ENCODE results near the gene FTCD.

The FTCD gene

GRCh38 chr21:46126309-46127238 lies 28.8 kb downstream of the FTCD start:
- FAIRE-seq = no peak
- no peak for DNase-seq (ENCODE audit: extremely low spot score, insufficient read length, low read depth)

DNA sequence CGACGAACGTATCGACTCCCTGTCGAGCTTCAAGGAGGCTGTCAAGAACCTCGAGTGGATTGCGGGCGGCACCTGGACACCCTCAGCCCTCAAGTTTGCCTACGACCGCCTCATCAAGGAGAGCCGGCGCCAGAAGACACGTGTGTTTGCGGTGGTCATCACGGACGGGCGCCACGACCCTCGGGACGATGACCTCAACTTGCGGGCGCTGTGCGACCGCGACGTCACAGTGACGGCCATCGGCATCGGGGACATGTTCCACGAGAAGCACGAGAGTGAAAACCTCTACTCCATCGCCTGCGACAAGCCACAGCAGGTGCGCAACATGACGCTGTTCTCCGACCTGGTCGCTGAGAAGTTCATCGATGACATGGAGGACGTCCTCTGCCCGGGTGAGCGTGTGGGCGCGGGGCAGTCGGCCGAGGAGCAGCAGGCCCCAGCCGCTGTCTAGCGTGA lies 29.5 kb downstream of the FTCD start:
- FAIRE-seq (no peak), DNase-seq (ENCODE audit: extremely low spot score, insufficient read length, low read depth) (no peak)

DNA sequence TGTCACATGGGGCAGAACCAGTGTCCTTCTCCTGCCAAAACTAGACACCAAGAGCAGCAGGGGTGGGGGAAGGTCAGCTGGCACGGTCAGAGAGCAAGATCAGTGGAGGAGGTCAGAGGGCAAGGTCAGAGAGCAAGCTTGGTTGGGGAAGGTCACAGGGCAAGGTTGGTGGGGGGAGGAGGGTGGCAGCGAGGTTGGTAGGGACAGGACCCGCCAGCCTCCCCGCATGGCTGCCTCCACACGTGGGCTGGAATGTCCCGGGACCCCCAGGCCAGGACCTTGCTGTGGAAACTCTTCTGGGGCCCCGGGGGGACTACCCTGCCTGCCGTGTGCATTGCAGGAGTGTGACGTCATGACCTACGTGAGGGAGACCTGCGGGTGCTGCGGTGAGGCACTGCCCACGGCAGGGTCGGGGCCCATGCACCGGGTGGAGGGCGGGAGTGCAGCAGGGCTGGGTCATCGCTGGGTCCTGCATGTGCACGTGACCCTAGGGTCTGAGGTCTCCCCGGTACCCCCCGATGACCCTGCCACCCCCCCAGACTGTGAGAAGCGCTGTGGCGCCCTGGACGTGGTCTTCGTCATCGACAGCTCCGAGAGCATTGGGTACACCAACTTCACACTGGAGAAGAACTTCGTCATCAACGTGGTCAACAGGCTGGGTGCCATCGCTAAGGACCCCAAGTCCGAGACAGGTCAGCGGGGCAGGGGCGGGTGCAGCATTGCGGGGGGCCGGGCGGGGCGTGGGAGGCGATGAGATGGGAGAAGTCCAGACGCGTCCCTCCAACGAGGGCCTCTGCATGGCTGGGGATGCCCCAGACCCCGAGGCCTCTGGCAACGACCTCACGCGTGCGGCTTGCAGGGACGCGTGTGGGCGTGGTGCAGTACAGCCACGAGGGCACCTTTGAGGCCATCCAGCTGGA lies 30.2 kb downstream of the FTCD start:
- FAIRE-seq (no peak), DNase-seq (ENCODE audit: extremely low spot score, insufficient read length, low read depth) (no peak)

DNA sequence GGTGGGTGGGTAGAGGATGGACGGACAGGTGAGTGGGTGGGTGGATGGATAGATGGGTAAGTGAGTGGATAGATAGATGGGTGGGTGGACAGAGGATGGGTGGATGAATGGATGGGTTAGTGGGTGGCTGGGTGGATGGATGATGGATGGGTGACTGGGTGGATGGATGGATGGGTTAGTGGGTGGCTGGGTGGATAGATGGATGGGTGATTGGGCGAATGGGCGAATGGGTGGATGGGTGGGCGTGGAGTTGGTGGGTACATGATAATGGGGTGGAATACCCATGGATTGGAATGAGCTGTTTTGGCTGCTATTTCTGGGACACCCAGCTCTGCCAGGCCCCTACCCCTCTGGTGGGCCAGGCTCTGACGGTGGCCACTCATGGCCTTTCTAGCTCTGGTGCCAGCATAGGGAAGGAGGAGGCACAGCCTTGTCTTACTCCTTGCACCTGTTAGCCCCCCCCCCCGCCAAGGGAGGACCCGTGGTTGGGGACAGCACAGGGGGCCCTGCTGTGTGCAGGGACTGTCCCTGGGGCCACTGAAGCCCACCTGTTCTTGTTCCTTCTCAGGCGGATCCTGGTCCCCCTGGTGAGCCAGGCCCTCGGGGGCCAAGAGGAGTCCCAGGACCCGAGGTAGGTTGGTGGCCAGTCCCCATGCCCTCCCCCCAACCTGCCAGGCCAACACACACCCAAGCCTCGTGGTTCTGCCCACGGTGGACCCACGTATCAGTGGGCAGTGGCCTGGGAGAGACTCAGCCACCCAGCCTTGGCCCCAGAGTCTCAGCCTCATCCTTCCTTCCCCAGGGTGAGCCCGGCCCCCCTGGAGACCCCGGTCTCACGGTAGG lies 31.1 kb downstream of the FTCD start:
- no peak for FAIRE-seq

GRCh38 chr21:46122758-46123683 lies 32.4 kb downstream of the FTCD start:
- FAIRE-seq = no peak

More for the DNA sequence above, 31.1 kb downstream of the FTCD start:
- no peak for DNase-seq (ENCODE audit: extremely low spot score, insufficient read length, low read depth)

GRCh38 chr21:46122237-46122671 lies 33.1 kb downstream of the FTCD start:
- no peak for DNase-seq (ENCODE audit: extremely low spot score, insufficient read length, low read depth)
- FAIRE-seq = no peak

More at GRCh38 chr21:46122758-46123683, 32.4 kb downstream of the FTCD start:
- DNase-seq (ENCODE audit: extremely low spot score, insufficient read length, low read depth) = no peak

- FAIRE-seq (no peak), DNase-seq (ENCODE audit: extremely low spot score, insufficient read length, low read depth) (no peak)
Measured at GRCh38 chr21:46121286-46122221, 33.8 kb downstream of the FTCD start.

DNA sequence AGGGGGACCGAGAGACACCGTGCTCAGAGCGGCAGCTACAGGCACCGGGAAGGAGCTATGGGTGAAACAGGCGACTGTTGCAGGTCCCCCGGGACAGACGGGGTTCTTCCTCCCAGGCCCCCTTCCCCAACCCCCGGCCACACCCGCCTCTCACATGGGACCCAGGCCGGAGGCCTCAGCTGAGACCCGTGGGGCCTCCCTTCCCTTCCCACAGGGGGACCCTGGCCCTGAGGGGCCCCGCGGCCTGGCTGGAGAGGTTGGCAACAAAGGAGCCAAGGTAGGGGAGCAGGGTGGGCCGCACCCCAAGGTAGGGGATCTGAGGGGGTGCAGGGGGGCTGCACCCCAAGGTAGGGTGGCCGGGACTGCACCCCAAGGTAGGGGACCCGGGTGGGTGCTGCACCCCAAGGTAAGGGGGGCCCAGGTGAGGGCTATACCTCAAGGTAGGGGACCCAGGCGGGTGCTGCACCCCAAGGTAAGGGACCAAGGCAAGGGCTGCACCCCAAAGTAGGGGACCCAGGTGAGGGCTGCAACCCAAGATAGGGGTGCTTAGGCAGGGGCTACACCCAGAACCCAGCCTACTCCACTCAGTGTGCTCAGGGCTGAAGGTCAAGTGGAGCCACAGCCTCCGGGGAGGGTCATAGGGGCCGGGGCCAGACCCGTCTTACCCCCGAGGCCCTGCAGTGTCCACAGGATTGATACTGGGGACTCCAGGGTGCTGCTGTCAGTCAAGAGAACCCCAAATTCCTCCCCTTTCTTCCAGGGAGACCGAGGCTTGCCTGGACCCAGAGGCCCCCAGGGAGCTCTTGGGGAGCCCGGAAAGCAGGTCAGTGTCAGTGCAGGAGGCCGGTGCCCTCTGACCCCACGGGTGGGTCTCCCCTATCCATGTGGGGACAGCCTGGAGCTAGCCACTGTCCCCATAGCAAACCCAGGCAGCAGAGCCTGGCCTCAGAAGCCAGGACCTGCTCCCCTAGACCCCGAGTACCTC lies 34.8 kb downstream of the FTCD start:
- no peak for FAIRE-seq

GRCh38 chr21:46119637-46120271 lies 35.6 kb downstream of the FTCD start:
- DNase-seq (ENCODE audit: extremely low spot score, insufficient read length, low read depth) (no peak), FAIRE-seq (no peak)

More for the DNA sequence above, 34.8 kb downstream of the FTCD start:
- no peak for DNase-seq (ENCODE audit: extremely low spot score, insufficient read length, low read depth)

GRCh38 chr21:46119144-46119636 lies 36.2 kb downstream of the FTCD start:
- DNase-seq (ENCODE audit: extremely low spot score, insufficient read length, low read depth) (no peak), FAIRE-seq (no peak)

DNA sequence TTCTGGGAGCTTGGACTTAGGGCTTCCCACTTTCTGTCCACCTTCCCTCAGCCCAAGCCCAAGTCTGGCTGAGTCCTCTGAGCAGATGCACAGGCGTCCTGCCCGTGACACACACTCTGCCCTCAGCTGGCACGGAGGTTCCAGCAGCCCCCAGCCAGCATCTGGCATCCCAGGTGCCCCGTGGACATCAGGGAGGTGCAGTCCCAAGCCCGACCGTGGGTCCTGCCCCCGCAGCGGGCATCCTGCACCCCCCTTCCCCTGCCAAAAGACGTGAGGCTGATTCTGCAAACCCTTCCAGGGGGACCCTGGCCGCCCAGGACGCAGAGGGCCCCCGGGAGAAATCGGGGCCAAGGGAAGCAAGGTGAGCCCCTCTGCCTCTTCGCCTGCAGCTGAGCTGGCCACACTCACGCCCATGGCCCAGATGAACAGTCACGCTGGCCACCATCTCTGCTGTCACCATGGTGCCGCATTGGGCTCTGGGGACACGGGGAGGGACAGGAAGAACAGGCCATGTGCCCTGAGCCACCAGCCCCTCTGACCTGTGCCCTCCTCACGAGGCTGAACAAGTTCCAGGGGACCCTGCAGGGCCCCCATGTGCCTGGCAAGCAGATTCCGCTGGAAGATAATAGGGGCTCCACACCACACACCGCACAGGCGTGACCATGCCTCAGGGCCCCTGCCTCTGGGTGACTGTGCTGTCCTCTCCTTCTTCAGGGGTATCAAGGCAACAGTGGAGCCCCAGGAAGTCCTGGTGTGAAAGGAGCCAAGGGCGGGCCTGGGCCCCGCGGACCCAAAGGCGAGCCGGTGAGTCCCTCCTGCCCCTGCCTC lies 36.8 kb downstream of the FTCD start:
- DNase-seq (ENCODE audit: extremely low spot score, insufficient read length, low read depth) = no peak
- no peak for FAIRE-seq

- FAIRE-seq = no peak
Measured at GRCh38 chr21:46117586-46118315, 37.6 kb downstream of the FTCD start.

GRCh38 chr21:46116776-46117585 lies 38.4 kb downstream of the FTCD start:
- FAIRE-seq (no peak), DNase-seq (ENCODE audit: extremely low spot score, insufficient read length, low read depth) (no peak)

More at GRCh38 chr21:46117586-46118315, 37.6 kb downstream of the FTCD start:
- no peak for DNase-seq (ENCODE audit: extremely low spot score, insufficient read length, low read depth)

Measured in GM18507 (cell line).